ENCODE measurements around the gene ZFYVE9.
A peak's percentile ranks its signal among the peaks of the same experiment; 100 is the strongest.

Gene ZFYVE9

GRCh38 chr1:52360595-52360968 lies 218.7 kb downstream of the ZFYVE9 start:
- CTCF ChIA-PET = no interaction called here
- no peak for TF ChIP-seq PKNOX1 (IDR thresholded peaks at IDR 0.05)
- no peak for TF ChIP-seq L3MBTL2 (conservative IDR thresholded peaks at IDR 0.05)
- TF ChIP-seq TARDBP (IDR thresholded peaks at IDR 0.05) = no peak
- TF ChIP-seq HDGF (IDR thresholded peaks at IDR 0.05; ENCODE audit: borderline replicate concordance) = no peak
- TF ChIP-seq FOXA1 (IDR thresholded peaks at IDR 0.05) = no peak
- no peak for TF ChIP-seq ZNF384 (IDR thresholded peaks at IDR 0.05)
- no peak for TF ChIP-seq FOXM1 (IDR thresholded peaks at IDR 0.05; ENCODE audit: borderline replicate concordance)
- no peak for TF ChIP-seq LEF1 (IDR thresholded peaks at IDR 0.05; ENCODE audit: borderline replicate concordance)
- TF ChIP-seq FOXK2 (IDR thresholded peaks at IDR 0.05) = no peak
- no peak for TF ChIP-seq ELF4 (IDR thresholded peaks at IDR 0.05)
- no peak for TF ChIP-seq ARNT (IDR thresholded peaks at IDR 0.05)
- TF ChIP-seq SUZ12 (IDR thresholded peaks at IDR 0.05) = no peak
- TF ChIP-seq SP1 (IDR thresholded peaks at IDR 0.05) = no peak
- no peak for TF ChIP-seq CTBP1 (IDR thresholded peaks at IDR 0.05; ENCODE audit: borderline replicate concordance)
- POLR2A ChIA-PET = interaction anchor here (1.9 kb wide), 1 partner anchor 305 kb away, joined by 4 read pairs; the partner anchor contains the start of gene TXNDC12
- DNase-seq (ENCODE audit: extremely low spot score) = no peak

- TF ChIP-seq BHLHE40 (IDR thresholded peaks at IDR 0.05; ENCODE audit: borderline replicate concordance) = no peak
- TF ChIP-seq NFRKB (IDR thresholded peaks at IDR 0.05) = no peak
- TF ChIP-seq ZNF384 (IDR thresholded peaks at IDR 0.05) = no peak
- ChIA-PET CTCF (interaction anchor here (0.7 kb wide), 1 partner anchor 426 kb away, joined by 4 read pairs; no protein-coding TSS in a partner anchor), POLR2A (interaction anchor here (0.8 to 2.9 kb wide), 4 partner anchors 7 to 40 kb away, joined by 3 to 18 read pairs (median 5); partner anchors contain the start of genes ORC1 and PRPF38A)
- DNase-seq (ENCODE audit: extremely low spot score) = no peak
Measured at GRCh38 chr1:52364235-52364839, 222.4 kb downstream of the ZFYVE9 start.

GRCh38 chr1:52365071-52365745 lies 223.3 kb downstream of the ZFYVE9 start:
- CTCF ChIA-PET = no interaction called here
- POLR2A ChIA-PET = interaction anchor here (0.7 to 2.9 kb wide), 4 partner anchors 8 to 310 kb away, joined by 3 to 18 read pairs (median 4); partner anchors contain the start of genes ORC1, PRPF38A and TXNDC12
- TF ChIP-seq NFRKB (IDR thresholded peaks at IDR 0.05) (no peak), L3MBTL2 (conservative IDR thresholded peaks at IDR 0.05) (peak; percentile 67), LEF1 (IDR thresholded peaks at IDR 0.05; ENCODE audit: borderline replicate concordance) (no peak), ARNT (IDR thresholded peaks at IDR 0.05) (no peak), ELF4 (IDR thresholded peaks at IDR 0.05) (no peak)
- no peak for DNase-seq (ENCODE audit: extremely low spot score)

GRCh38 chr1:52365746-52366516 lies 224.0 kb downstream of the ZFYVE9 start, which contains the start of gene CC2D1B:
TSS of gene CC2D1B (minus strand) at chr1:52366205. CDS start at chr1:52364620, 1,585 bp downstream.
- TF ChIP-seq SUZ12 (IDR thresholded peaks at IDR 0.05) (no peak), ZNF384 (IDR thresholded peaks at IDR 0.05) (no peak), PKNOX1 (IDR thresholded peaks at IDR 0.05) (no peak), BHLHE40 (IDR thresholded peaks at IDR 0.05; ENCODE audit: borderline replicate concordance) (no peak), HDGF (IDR thresholded peaks at IDR 0.05; ENCODE audit: borderline replicate concordance) (peak; percentile 96; the same call in 1 of the 2 replicates), SP1 (IDR thresholded peaks at IDR 0.05) (no peak), TARDBP (IDR thresholded peaks at IDR 0.05) (no peak), FOXA1 (IDR thresholded peaks at IDR 0.05) (no peak), ELF4 (IDR thresholded peaks at IDR 0.05) (peak; percentile 40; the same call in 1 of the 2 replicates), FOXK2 (IDR thresholded peaks at IDR 0.05) (no peak), L3MBTL2 (conservative IDR thresholded peaks at IDR 0.05) (no peak)

GRCh38 chr1:52366517-52366827 lies 224.6 kb downstream of the ZFYVE9 start:
- POLR2A ChIA-PET = interaction anchor here (0.9 to 2.9 kb wide), 4 partner anchors 16 to 311 kb away, joined by 3 to 18 read pairs (median 6); partner anchors contain the start of genes ORC1, PRPF38A and TXNDC12
- DNase-seq (ENCODE audit: extremely low spot score) = no peak
- CTCF ChIA-PET = interaction anchor here (0.6 kb wide), 1 partner anchor 254 kb away, joined by 3 read pairs; no protein-coding TSS in a partner anchor
- peak; percentile 19 for TF ChIP-seq PKNOX1 (IDR thresholded peaks at IDR 0.05)
- TF ChIP-seq TARDBP (IDR thresholded peaks at IDR 0.05) = no peak

More at GRCh38 chr1:52365746-52366516, 224.0 kb downstream of the ZFYVE9 start, which contains the start of gene CC2D1B:
- ChIA-PET CTCF (interaction anchor here (0.6 kb wide), 1 partner anchor 253 kb away, joined by 3 read pairs; no protein-coding TSS in a partner anchor), POLR2A (interaction anchor here (0.9 to 2.9 kb wide), 6 partner anchors 9 to 311 kb away, joined by 3 to 18 read pairs (median 6); partner anchors contain the start of genes ORC1, PRPF38A and TXNDC12)
- DNase-seq (ENCODE audit: extremely low spot score) = peak; percentile 100

- TF ChIP-seq FOXA1 (IDR thresholded peaks at IDR 0.05) = no peak
- TF ChIP-seq ZNF384 (IDR thresholded peaks at IDR 0.05) = no peak
- no peak for TF ChIP-seq ARNT (IDR thresholded peaks at IDR 0.05)
- TF ChIP-seq NFRKB (IDR thresholded peaks at IDR 0.05) = no peak
- TF ChIP-seq FOXK2 (IDR thresholded peaks at IDR 0.05) = no peak
- no peak for TF ChIP-seq HDGF (IDR thresholded peaks at IDR 0.05; ENCODE audit: borderline replicate concordance)
- no peak for TF ChIP-seq CTBP1 (IDR thresholded peaks at IDR 0.05; ENCODE audit: borderline replicate concordance)
- no peak for TF ChIP-seq SP1 (IDR thresholded peaks at IDR 0.05)
- TF ChIP-seq TARDBP (IDR thresholded peaks at IDR 0.05) = no peak
- no peak for TF ChIP-seq PKNOX1 (IDR thresholded peaks at IDR 0.05)
- TF ChIP-seq L3MBTL2 (conservative IDR thresholded peaks at IDR 0.05) = no peak
- no peak for TF ChIP-seq ELF4 (IDR thresholded peaks at IDR 0.05)
- DNase-seq (ENCODE audit: extremely low spot score) = no peak
- ChIA-PET POLR2A (interaction anchor here (1.5 to 2.9 kb wide), 2 partner anchors 37 to 312 kb away, joined by 7 to 18 read pairs; partner anchors contain the start of genes ORC1, PRPF38A and TXNDC12), CTCF (interaction anchor here (0.6 kb wide), 1 partner anchor 36 kb away, joined by 6 read pairs; no protein-coding TSS in a partner anchor)
Measured at GRCh38 chr1:52367272-52367671, 225.4 kb downstream of the ZFYVE9 start.
